ENCODE measurements around the gene ABCD1.
"Not testable (repeated sequence)": the region's sequence is repeated elsewhere in the genome, so short reads cannot be mapped to it uniquely, and the experiment has no call there.

The ABCD1 gene

DNA sequence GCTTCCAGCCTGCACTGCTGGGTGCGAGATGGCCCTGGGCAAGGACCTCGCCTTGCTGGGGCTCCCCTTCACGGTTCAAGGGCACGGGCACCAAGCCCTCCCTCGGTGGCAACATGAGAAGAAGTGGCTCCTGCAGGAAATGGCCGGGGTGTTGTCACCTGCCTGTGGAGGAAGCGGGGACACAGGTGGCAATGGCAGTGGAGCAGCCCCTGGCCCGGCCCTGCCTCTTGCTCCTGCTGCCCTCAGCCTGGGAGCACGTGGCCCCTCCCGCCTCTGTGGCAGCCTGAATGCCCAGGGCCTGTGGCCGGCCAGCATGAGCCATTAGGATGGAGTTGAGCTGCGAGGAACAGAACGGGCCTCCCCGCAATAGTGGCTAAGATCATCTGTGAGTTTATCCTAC, 16.8 kb downstream of the ABCD1 start:
- TF ChIP-seq, protein P1, sequence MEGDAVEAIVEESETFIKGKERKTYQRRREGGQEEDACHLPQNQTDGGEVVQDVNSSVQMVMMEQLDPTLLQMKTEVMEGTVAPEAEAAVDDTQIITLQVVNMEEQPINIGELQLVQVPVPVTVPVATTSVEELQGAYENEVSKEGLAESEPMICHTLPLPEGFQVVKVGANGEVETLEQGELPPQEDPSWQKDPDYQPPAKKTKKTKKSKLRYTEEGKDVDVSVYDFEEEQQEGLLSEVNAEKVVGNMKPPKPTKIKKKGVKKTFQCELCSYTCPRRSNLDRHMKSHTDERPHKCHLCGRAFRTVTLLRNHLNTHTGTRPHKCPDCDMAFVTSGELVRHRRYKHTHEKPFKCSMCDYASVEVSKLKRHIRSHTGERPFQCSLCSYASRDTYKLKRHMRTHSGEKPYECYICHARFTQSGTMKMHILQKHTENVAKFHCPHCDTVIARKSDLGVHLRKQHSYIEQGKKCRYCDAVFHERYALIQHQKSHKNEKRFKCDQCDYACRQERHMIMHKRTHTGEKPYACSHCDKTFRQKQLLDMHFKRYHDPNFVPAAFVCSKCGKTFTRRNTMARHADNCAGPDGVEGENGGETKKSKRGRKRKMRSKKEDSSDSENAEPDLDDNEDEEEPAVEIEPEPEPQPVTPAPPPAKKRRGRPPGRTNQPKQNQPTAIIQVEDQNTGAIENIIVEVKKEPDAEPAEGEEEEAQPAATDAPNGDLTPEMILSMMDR (conservative IDR thresholded peaks at IDR 0.05; ENCODE audit: low read depth, low read length), result no peak
- no peak for DNase-seq (ENCODE audit: low read depth)
- H3K4me3 ChIP-seq (ENCODE audit: low read length), result no peak overlapping the region

DNA sequence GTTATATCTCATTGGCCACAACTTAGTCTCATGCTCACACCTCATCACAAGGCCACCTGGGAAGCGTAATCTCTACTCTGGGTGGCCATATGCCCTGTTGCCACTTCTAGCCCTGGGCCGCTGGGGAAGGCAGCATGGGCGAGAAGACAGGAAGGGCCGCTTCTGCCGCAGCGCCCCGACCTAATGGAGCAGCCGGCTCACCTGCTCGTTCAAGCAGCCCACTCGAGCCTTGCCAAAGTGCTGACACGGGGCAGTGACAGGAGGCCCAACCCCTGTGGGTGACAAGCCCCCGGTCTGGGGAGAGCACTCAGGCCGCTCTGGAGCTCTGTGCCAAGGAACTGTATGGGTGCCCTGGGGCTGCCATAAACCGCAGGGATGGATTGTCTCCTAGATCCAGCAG, 17.5 kb downstream of the ABCD1 start:
- not testable (repeated sequence) for DNase-seq (ENCODE audit: low read depth); H3K4me3 ChIP-seq (ENCODE audit: low read length)

DNA sequence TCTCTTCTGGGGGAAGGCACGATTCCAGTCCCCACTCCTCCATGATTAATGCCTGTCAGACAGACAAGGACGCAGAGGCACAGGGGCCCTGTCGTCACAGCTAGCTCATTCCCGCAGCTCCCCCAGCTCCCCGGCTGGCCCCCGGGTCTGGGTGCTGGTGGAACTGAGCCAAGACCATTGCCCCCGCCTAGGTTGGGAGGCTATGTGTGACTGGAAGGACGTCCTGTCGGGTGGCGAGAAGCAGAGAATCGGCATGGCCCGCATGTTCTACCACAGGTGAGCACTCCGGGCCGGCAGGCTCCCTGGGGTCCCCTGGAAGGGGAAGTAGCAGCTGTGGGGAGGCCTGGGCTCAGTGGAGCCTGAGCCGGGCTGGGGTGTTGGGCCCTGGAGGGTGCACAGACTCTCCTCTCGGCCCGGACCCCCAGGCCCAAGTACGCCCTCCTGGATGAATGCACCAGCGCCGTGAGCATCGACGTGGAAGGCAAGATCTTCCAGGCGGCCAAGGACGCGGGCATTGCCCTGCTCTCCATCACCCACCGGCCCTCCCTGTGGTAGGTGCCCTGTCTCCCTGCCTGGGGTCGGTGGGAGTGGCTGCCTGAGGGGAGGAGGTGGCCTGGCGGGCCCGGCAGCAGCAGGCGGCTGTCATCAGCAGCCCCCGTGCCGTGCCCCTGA, 18.3 kb downstream of the ABCD1 start:
- DNase-seq (ENCODE audit: low read depth); H3K4me3 ChIP-seq (ENCODE audit: low read length): not testable (repeated sequence)

DNA sequence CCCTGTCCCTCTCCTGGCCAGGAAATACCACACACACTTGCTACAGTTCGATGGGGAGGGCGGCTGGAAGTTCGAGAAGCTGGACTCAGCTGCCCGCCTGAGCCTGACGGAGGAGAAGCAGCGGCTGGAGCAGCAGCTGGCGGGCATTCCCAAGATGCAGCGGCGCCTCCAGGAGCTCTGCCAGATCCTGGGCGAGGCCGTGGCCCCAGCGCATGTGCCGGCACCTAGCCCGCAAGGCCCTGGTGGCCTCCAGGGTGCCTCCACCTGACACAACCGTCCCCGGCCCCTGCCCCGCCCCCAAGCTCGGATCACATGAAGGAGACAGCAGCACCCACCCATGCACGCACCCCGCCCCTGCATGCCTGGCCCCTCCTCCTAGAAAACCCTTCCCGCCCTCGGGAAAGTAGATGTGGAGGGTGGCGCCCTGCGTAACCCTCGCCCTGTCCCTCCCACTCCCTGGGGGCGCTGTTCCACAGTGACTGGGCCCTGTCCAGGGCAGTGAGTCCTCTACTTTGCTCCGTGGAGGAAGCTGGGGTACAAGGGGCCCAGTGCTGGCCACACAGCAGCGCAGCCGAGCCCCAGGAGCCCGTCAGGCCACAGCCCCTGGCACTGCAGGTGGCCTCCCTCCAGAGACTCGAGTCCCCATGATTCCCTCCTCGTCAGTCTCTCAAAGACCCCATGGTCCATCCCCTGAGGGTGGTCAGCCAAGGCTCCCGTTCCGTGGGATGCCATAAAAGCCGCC, 19.0 kb downstream of the ABCD1 start:
- DNase-seq (ENCODE audit: low read depth); H3K4me3 ChIP-seq (ENCODE audit: low read length): not testable (repeated sequence)
- TF ChIP-seq, protein P1 (conservative IDR thresholded peaks at IDR 0.05; ENCODE audit: low read depth, low read length), result peak; percentile 7

DNA sequence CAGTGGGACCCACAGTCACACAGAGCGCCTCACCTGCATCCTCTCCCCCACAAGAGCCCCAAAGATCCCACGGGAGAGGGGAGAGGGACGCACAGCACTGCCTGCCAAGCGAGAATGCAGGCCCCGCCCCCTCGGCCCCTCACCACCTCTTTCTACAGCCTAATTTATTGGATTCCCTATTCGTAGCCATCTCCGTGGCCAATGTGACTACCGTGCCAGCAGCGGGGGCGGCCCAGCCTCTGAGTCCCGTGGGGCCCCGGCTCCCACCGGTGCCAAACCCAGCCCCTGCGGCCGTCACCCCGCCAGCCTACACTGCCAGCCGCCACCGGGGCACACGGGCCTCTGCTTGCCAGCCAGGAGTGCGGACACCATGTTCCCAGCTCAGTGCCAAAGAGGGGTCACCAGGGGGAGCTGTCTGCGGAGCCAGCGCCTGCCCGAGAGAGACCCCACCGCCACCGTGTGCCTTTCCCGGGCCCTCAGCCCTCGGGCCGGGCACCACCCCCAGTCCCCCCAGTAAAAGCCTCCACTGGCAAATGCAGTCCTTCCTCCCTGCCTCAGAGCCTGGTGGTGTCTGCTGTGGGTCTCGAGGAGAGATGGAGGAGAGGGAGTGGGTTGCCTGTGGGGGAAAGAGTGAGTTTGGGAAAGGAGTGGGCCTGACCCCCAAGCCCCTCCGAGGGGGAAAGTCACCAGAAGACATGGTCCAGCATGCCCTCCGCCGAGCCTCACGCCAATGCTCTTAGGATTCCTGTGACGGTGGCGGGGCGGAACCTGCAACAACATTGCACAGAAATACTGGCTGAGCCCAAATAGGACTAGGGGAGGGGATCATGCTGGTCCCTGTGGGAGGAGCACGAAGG, 19.8 kb downstream of the ABCD1 start:
- TF ChIP-seq, protein P1 (conservative IDR thresholded peaks at IDR 0.05; ENCODE audit: low read depth, low read length), result peak; percentile 36
- no peak for DNase-seq (ENCODE audit: low read depth)
- H3K4me3 ChIP-seq (ENCODE audit: low read length), result no peak overlapping the region

DNA sequence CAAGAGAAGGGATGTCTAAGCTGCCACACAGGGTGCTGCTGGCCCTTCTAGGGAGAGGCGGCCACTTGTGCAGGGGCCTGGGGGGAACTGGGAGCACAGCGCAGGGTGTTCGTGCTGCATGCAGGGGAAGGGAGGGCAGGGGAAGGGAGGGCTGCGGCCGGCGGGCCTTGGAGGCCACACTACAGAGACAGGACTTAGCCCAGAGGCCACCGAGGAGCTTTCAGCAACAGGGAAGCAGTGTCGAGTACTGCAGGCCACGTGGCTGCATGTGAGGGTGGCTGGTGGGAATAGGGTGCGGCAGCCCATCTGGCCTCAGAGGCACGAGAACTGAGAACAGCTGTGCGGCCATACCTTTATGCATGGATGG, 20.4 kb downstream of the ABCD1 start:
- DNase-seq (ENCODE audit: low read depth), result not testable (repeated sequence)

DNA sequence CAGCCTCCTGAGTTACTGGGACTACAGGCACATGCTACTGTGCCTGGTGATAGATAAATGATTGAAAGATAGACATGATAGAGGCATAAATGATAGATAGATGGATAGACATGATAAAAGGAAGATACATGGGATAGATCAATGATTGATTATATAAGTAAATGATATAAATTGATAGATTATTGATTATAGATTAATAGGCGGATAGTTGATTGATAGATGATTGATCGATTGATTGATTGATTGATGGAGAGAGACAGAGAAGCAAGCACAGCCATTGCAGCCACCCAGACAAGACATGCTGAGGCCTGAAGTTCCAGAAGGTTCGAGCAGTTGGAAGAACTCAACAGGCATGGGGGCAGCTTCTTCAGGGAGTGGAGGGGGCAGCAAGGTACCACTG, 21.7 kb downstream of the ABCD1 start:
- TF ChIP-seq, protein P1 (conservative IDR thresholded peaks at IDR 0.05; ENCODE audit: low read depth, low read length), result no peak
- DNase-seq (ENCODE audit: low read depth), result no peak
- H3K4me3 ChIP-seq (ENCODE audit: low read length), result no peak overlapping the region

More for the DNA sequence above, 20.4 kb downstream of the ABCD1 start:
- H3K4me3 ChIP-seq (ENCODE audit: low read length), result not testable (repeated sequence)

DNA sequence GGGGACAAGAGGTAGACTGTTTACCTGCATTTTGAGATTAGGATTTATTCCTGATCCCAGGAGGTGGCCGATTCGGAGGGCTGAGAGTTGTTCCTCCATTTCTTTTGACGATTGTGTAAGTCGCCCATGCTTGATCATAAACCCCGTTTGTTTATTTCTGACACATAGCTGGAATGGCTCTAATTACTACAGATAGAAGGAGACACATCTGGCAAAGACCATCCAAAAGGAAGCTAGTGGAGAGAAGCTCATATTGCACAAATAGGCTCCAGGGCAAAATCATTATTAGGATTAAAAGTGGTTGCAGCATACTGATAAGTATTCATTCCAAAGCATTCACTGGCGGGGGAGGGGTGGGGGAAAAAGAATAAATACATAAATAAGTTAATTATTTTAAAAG, 22.3 kb downstream of the ABCD1 start:
- not testable (repeated sequence) for H3K4me3 ChIP-seq (ENCODE audit: low read length); DNase-seq (ENCODE audit: low read depth)

DNA sequence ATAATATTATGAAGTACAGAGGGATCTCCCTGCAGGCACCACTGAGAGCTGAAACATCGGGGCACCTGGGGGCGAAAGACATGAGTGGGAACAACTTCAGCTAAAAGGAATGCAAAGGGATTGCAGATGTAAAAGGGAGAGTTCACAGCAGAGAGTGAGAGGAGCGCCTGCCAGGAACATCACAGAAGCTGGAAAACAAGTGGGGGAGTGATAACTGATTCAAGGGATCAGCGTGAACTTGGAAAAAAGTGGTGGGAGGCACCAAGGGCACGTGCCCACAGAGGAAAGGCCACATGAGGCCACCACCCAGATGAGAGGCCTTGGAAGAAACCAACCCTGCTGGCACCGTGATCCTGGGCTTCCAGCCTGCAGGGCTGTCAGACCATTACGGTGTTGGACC, 24.4 kb downstream of the ABCD1 start:
- H3K4me3 ChIP-seq (ENCODE audit: low read length); DNase-seq (ENCODE audit: low read depth): not testable (repeated sequence)

All from retinal pigment epithelial cell (primary cell).